Spinal cord (tissue), 10 donors: ENCODE measurements around the gene STRN4. TPM values are rescaled to one million over a fixed set of nuclear protein-coding genes. Genes with fewer than 3 reads are reported as not detected.
"Not testable (repeated sequence)": the region's sequence is repeated elsewhere in the genome, so short reads cannot be mapped to it uniquely, and the experiment has no call there.

Experiments
- DNase-seq, 6 donors: peaks; one replicate each; pipeline versions ENCODE4 v3.0.0 to v3.0.0-alpha.2; 2013 to 2015; ENCODE audit warnings: low spot score in 6 of 6, low read depth in 4 of 6
- H3K27ac ChIP-seq: one replicate; pipeline ENCODE4 v1.5.1; 2013; ENCODE audit warnings: low read depth, low read length, control low read depth
- H3K27me3 ChIP-seq: one replicate; pipeline ENCODE4 v1.6.1; 2013; ENCODE audit warnings: low read length; ENCODE audit not compliant: control insufficient read depth, insufficient read depth
- H3K36me3 ChIP-seq: one replicate; pipeline ENCODE4 v1.6.1; 2013; ENCODE audit warnings: low read length; ENCODE audit not compliant: control insufficient read depth, insufficient read depth
- H3K4me1 ChIP-seq: one replicate; pipeline ENCODE4 v1.6.1; 2013; ENCODE audit warnings: low read length; ENCODE audit not compliant: control insufficient read depth, insufficient read depth
- H3K4me3 ChIP-seq: one replicate; pipeline ENCODE4 v1.5.1; 2013; ENCODE audit warnings: low read depth, low read length, control low read depth
- H3K9me3 ChIP-seq: one replicate; pipeline ENCODE4 v1.6.1; 2013; ENCODE audit warnings: low read length; ENCODE audit not compliant: control insufficient read depth, insufficient read depth
- WGBS: methylation state at CpG from one replicate; pipeline ENCODE4 v1.1.5; 2013; ENCODE audit warnings: missing lambda C conversion rate; ENCODE audit not compliant: insufficient coverage; 5-methylcytosine and 5-hydroxymethylcytosine counted together
- polyA plus RNA-seq, 2 donors: library from polyadenylated mRNA; unstranded; fragments of 120-200 nt; gene quantifications; one replicate each; pipeline ENCODE4 v1.2.1, GENCODE V29; 2013; ENCODE audit not compliant: insufficient read length in 2 of 2
- total RNA-seq, 2 donors: library from RNA; depleted of rRNA in 1 of 2; stranded (reverse); fragments of 120-200 nt in 1 of 2; fragments of >200 nt in 1 of 2; gene quantifications; one replicate each; pipeline versions ENCODE4 v1.2.3 to v1.2.4, GENCODE V29; 2013 to 2014
- donor health status: healthy.

STRN4 gene
- total and polyA plus RNA-seq, 4 donors = 42.4 to 155 (median 98.5) TPM

DNA sequence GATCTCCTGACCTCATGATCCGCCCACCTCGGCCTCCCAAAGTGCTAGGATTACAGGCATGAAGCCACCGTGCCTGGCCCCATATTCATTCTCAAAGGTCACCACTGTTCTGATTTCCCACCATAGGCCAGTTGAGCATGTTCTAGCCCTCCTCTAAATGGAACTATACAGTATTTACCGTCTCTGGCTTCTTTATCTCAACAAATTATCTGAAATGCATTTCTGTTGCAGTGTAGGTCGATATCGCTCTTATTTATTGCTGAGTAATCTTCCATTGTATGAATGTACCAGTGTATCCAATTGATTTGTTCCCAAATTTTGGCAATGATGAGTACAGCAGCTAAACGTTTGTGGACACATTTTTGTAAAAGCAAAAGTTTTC lies 26.8 kb upstream of the STRN4 start:
- WGBS = 75% methylated on average over 3 of the region's 7 CpGs
- Histone ChIP-seq H3K9me3 (no peaks in the 10 kb centered on the region), H3K27me3 (no peaks in the 10 kb centered on the region), H3K27ac (no peak overlapping the region), H3K36me3 (peaks cover 10% of the 10 kb centered on the region), H3K4me1 (no peaks in the 10 kb centered on the region), H3K4me3 (no peak overlapping the region)
- no peak for DNase-seq

DNA sequence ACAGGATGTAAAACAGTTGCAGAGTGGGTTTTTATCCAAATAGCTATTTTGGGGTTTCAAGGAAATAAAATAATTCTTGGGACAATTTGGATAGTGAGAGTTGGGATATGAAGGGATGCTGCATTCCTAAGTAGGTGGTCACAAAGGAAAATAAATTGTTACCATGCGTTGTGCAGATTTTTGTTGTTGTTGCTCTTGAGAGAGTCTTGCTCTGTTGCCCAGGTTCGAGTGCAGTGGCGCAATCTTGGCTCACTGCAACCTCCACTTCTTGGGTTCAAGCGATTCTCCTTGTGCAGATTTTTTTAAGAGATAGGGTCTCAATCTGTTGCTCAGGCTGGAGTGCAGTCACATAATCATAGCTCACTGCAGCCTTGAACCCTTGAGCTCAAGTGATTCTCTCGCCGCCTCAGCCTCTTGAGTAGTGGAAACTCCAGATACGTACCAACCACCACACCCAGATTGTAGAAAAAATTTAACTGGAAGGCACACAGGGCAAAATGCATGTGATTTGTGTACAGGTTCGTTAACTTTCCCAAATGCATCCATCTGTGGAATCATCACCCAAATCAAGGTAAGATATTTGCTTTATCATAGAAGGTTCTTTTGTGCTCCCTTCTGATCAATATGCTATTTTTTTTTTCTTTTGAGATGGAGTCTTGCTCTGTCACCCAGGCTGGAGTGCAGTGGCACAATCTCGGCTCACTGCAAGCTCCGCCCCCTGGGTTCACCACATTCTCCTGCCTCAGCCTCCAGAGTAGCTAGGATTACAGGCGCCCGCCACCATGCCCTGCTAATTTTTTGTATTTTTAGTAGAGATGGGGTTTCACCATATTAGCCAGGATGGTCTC lies 26.1 kb upstream of the STRN4 start:
- Histone ChIP-seq H3K27ac (no peak overlapping the region), H3K4me3 (no peak overlapping the region), H3K9me3 (no peaks in the 10 kb centered on the region), H3K36me3 (peaks cover 10% of the 10 kb centered on the region), H3K27me3 (no peaks in the 10 kb centered on the region), H3K4me1 (no peaks in the 10 kb centered on the region)
- no peak for DNase-seq
- 100% methylated on average over 4 of the region's 12 CpGs for WGBS

DNA sequence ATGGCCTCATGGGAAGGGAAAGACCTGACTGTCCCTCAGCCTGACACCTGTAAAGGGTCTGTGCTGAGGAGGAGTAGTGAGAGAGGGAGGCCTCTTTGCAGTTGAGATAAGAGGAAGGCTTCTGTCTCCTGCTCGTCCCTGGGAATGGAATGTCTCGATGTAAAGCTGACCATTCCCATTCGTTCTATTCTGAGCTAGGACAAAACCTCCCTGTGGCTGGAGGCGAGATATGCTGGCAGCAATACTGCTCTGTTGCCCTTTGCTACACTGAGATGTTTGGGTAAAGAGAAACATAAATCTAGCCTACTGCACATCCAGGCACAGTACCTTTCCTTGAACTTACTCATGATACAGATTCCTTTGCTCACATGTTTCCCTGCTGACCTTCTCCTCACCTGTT lies 22.5 kb upstream of the STRN4 start:
- H3K4me3 ChIP-seq, H3K27me3 ChIP-seq, H3K36me3 ChIP-seq, H3K9me3 ChIP-seq, DNase-seq, H3K4me1 ChIP-seq, H3K27ac ChIP-seq: not testable (repeated sequence)
- 50% methylated on average over 1 of the region's 4 CpGs for WGBS

DNA sequence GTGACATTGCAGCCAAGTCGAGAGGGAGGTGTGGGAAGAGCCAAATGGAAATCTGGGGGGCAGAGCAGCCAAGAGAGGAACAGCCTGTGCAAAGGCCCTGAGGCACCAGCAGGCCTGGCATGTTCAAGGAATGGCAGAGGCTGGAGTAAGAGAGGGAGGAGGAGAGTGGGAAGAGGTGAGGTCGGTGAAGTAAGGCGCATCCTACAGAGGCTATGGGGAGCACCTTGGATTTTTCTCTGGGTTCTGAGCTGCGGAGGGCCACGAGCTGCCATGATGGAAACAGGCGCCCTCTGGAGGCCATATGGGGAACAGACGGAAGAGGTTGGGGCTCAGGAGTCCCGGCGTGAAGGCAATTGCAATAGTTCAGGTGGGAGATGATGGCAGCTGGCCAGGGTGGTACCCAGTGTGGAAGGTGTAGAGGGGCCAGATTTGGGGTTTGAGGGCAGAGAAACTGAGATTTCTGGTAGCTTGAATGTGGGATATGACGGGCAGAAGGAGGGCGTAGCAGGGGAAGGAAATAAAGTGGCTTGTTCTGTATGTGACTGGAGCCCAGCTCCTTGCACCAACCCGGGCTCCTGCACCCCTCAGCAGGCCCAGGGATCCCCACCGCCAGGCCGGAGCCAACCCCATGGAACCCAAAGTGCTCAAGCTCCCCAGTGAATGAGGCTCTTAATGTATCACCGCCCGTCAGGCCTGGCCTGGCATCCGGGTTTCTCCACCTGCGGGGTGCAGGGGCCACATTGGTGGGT lies 20.5 kb upstream of the STRN4 start:
- Histone ChIP-seq H3K4me1 (peaks cover 4% of the 10 kb centered on the region), H3K27ac (no peak overlapping the region), H3K27me3 (no peaks in the 10 kb centered on the region), H3K36me3 (peaks cover 2% of the 10 kb centered on the region), H3K4me3 (no peak overlapping the region), H3K9me3 (no peaks in the 10 kb centered on the region)
- WGBS = 56% methylated on average over 15 of the region's 18 CpGs
- no peak for DNase-seq

- no peak for DNase-seq
- peaks cover 4% of the 10 kb centered on the region for H3K4me1 ChIP-seq
- H3K4me3 ChIP-seq = no peak overlapping the region
- H3K36me3 ChIP-seq = peaks cover 2% of the 10 kb centered on the region
- WGBS = 50% methylated on average over 6 of the region's 11 CpGs
- no peak overlapping the region for H3K27ac ChIP-seq
- no peaks in the 10 kb centered on the region for H3K9me3 ChIP-seq
- no peaks in the 10 kb centered on the region for H3K27me3 ChIP-seq
Measured at GRCh38 chr19:46764817-46765291, 18.6 kb upstream of the STRN4 start.

GRCh38 chr19:46762245-46762890 lies 16.1 kb upstream of the STRN4 start:
- 93% methylated on average over 1 of the region's 6 CpGs for WGBS
- Histone ChIP-seq H3K27me3 (no peaks in the 10 kb centered on the region), H3K27ac (no peak overlapping the region), H3K4me3 (no peak overlapping the region), H3K9me3 (no peaks in the 10 kb centered on the region), H3K36me3 (peaks cover 16% of the 10 kb centered on the region), H3K4me1 (peaks cover 11% of the 10 kb centered on the region)
- DNase-seq = no peak

GRCh38 chr19:46761418-46761831 lies 15.2 kb upstream of the STRN4 start:
- Histone ChIP-seq H3K9me3 (no peaks in the 10 kb centered on the region), H3K36me3 (peaks cover 23% of the 10 kb centered on the region), H3K27me3 (no peaks in the 10 kb centered on the region), H3K27ac (no peak overlapping the region), H3K4me1 (peaks cover 15% of the 10 kb centered on the region), H3K4me3 (no peak overlapping the region)
- WGBS = 60% methylated on average over 2 of the region's 5 CpGs
- no peak for DNase-seq

GRCh38 chr19:46760897-46761296 lies 14.6 kb upstream of the STRN4 start:
- not testable (repeated sequence) for DNase-seq, H3K4me3 ChIP-seq, H3K27me3 ChIP-seq, H3K27ac ChIP-seq, H3K9me3 ChIP-seq
- Histone ChIP-seq H3K4me1 (peaks cover 15% of the 10 kb centered on the region), H3K36me3 (peaks cover 28% of the 10 kb centered on the region)
- WGBS = no CpG with 5 or more reads among the region's 4 CpGs

DNA sequence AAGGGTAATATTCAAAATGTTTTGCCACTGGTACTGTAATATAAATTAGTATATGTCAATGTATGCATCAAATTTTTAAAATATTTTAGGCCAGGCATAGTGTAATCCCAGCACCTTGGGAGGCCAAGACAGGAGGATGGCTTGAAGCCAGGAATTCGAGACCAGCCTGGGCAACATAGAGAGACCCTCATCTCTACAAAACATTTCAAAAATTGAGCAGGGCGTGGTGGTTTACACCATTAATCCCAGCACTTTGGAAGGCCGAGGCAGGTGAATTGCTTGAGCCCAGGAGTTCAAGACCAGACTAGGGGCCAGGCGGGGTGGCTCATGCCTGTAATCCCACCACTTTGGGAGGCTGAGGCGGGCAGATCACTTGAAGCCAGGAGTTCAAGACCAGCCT lies 14.1 kb upstream of the STRN4 start:
- no peak for DNase-seq
- Histone ChIP-seq H3K4me1 (peaks cover 16% of the 10 kb centered on the region), H3K9me3 (no peaks in the 10 kb centered on the region), H3K36me3 (peaks cover 33% of the 10 kb centered on the region), H3K4me3 (no peak overlapping the region), H3K27ac (no peak overlapping the region), H3K27me3 (no peaks in the 10 kb centered on the region)
- 88% methylated on average over 5 of the region's 5 CpGs for whole genome bisulfite sequencing
